KMS-11 (cell line): ENCODE results near the gene CRHR2.

Experiments
- H2AFZ ChIP-seq: fragments of 200-600 bp; sonication (generic); 2 replicates; pipeline ENCODE4 v1.6.1; 2016; ENCODE audit warnings: antibody characterized with exemption, mixed run types, low read depth
- H3K27ac ChIP-seq: fragments of 200-600 bp; sonication (generic); 2 replicates; pipeline ENCODE4 v1.6.1; 2016; ENCODE audit warnings: mild to moderate bottlenecking, mixed run types
- H3K27me3 ChIP-seq: fragments of 200-600 bp; sonication (generic); 2 replicates; pipeline ENCODE4 v1.6.1; 2017; ENCODE audit warnings: mild to moderate bottlenecking, low read depth, mixed run types, moderate library complexity; ENCODE audit not compliant: insufficient read depth
- H3K36me3 ChIP-seq: fragments of 200-600 bp; sonication (generic); 2 replicates; pipeline ENCODE4 v1.6.1; 2017; ENCODE audit warnings: mild to moderate bottlenecking, mixed run types; ENCODE audit not compliant: insufficient read depth
- H3K4me1 ChIP-seq: fragments of 200-600 bp; sonication (generic); 2 replicates; pipeline ENCODE4 v1.6.1; 2016; ENCODE audit warnings: mild to moderate bottlenecking, low read depth, mixed run types; ENCODE audit not compliant: poor library complexity, severe bottlenecking
- H3K4me2 ChIP-seq: fragments of 200-600 bp; sonication (generic); 2 replicates; pipeline ENCODE4 v1.7.0; 2016; ENCODE audit warnings: mild to moderate bottlenecking, mixed run types
- H3K4me3 ChIP-seq: fragments of 200-600 bp; sonication (generic); IDR thresholded peaks from 2 replicates; pipeline ENCODE4 v1.6.1; 2017; ENCODE audit warnings: low read depth, low read length, mixed read lengths; ENCODE audit not compliant: insufficient read depth
- H3K79me2 ChIP-seq: fragments of 200-600 bp; sonication (generic); 2 replicates; pipeline ENCODE4 v1.6.1; 2016; ENCODE audit warnings: low read depth, mixed run types; ENCODE audit not compliant: insufficient read depth
- H3K9ac ChIP-seq: fragments of 200-600 bp; sonication (generic); 2 replicates; pipeline ENCODE4 v1.6.1; 2016; ENCODE audit warnings: mild to moderate bottlenecking, mixed run types
- H4K20me1 ChIP-seq: fragments of 200-600 bp; sonication (generic); 2 replicates; pipeline ENCODE4 v1.6.1; 2016; ENCODE audit warnings: mild to moderate bottlenecking, mixed run types; ENCODE audit not compliant: insufficient read depth
- CTCF ChIP-seq: fragments of 200-600 bp; sonication (generic); conservative IDR thresholded peaks from 2 replicates; pipeline ENCODE4 v1.6.1; 2017; ENCODE audit warnings: low read depth, mild to moderate bottlenecking, antibody characterized with exemption, low read length, moderate library complexity, mixed read lengths

Gene CRHR2

GRCh38 chr7:30605832-30606231, 76.4 kb downstream of the CRHR2 start:
- H3K4me1 ChIP-seq, result no peaks in the 10 kb centered on the region

GRCh38 chr7:30604901-30605300, 77.4 kb downstream of the CRHR2 start:
- Histone ChIP-seq H2AFZ (no peak overlapping the region), H3K4me1 (no peaks in the 10 kb centered on the region), H3K4me2 (no peak overlapping the region), H3K9ac (no peak overlapping the region), H3K4me3 (no peak overlapping the region), H4K20me1 (no peaks in the 10 kb centered on the region; the same call in 1 of the 2 replicates), H3K79me2 (peaks cover 42% of the 10 kb centered on the region; the same call in 1 of the 2 replicates), H3K27ac (no peak overlapping the region), H3K36me3 (peaks cover 40% of the 10 kb centered on the region; the same call in 1 of the 2 replicates), H3K27me3 (no peaks in the 10 kb centered on the region)
- TF ChIP-seq CTCF, result no peak

More at GRCh38 chr7:30605832-30606231, 76.4 kb downstream of the CRHR2 start:
- Histone ChIP-seq H3K9ac (no peak overlapping the region), H2AFZ (no peak overlapping the region), H3K4me3 (no peak overlapping the region), H3K79me2 (peaks cover 36% of the 10 kb centered on the region; the same call in 1 of the 2 replicates), H4K20me1 (no peaks in the 10 kb centered on the region; the same call in 1 of the 2 replicates), H3K4me2 (no peak overlapping the region), H3K36me3 (peaks cover 35% of the 10 kb centered on the region; the same call in 1 of the 2 replicates), H3K27ac (no peak overlapping the region), H3K27me3 (no peaks in the 10 kb centered on the region)
- TF ChIP-seq CTCF, result no peak
